A549 (cell line): ENCODE data around the gene PUM2. TPM values are rescaled to one million over a fixed set of nuclear protein-coding genes. Genes with fewer than 3 reads are reported as not detected.

Experiments
- ATOH8 ChIP-seq: fragments of 250-450 bp; sonication (Bioruptor Pico); IDR thresholded peaks from 2 replicates; pipeline ENCODE4 v1.5.0; 2020; ENCODE audit warnings: low read depth, mild to moderate bottlenecking, moderate library complexity
- BHLHE40 ChIP-seq: IDR thresholded peaks from 2 replicates; pipeline ENCODE4 v1.6.1; 2012; ENCODE audit warnings: low read depth, low read length, inconsistent platforms
- CHD2 ChIP-seq: fragments of 150-350 bp; IDR thresholded peaks from 2 replicates; pipeline ENCODE4 v1.6.1; 2014; ENCODE audit warnings: low read length; ENCODE audit not compliant: partially characterized antibody
- EP300 ChIP-seq, 2 experiments: fragments of >200 bp; sonication (Bioruptor Twin); formaldehyde crosslinking; IDR thresholded peaks; 2 replicates in 1 of 2; 3 replicates in 1 of 2; pipeline ENCODE4 v1.6.1; 2016 to 2017
- FOXS1 ChIP-seq: fragments of 250-450 bp; sonication (Bioruptor Pico); IDR thresholded peaks from 2 replicates; pipeline ENCODE4 v1.5.0; 2020; ENCODE audit warnings: mild to moderate bottlenecking, moderate library complexity
- GATA3 ChIP-seq: IDR thresholded peaks from 2 replicates; pipeline ENCODE4 v1.6.1; 2012; ENCODE audit warnings: borderline replicate concordance
- HDAC2 ChIP-seq: fragments of 200-600 bp; sonication (generic); IDR thresholded peaks from 2 replicates; pipeline ENCODE4 v1.6.1; 2016
- HES2 ChIP-seq: fragments of >200 bp; sonication (Bioruptor Twin); formaldehyde crosslinking; IDR thresholded peaks from 2 replicates; pipeline ENCODE4 v1.6.1; 2016
- HEYL ChIP-seq: fragments of 250-450 bp; sonication (Bioruptor Pico); IDR thresholded peaks from 2 replicates; pipeline ENCODE4 v1.8.0; 2021; ENCODE audit warnings: mild to moderate bottlenecking, moderate library complexity
- HOXA7 ChIP-seq: fragments of 250-450 bp; sonication (Bioruptor Pico); IDR thresholded peaks from 2 replicates; pipeline ENCODE4 v1.5.0; 2020; ENCODE audit warnings: mild to moderate bottlenecking, moderate library complexity
- HOXB5 ChIP-seq: fragments of 250-450 bp; sonication (Bioruptor Pico); IDR thresholded peaks from 2 replicates; pipeline ENCODE4 v1.5.0; 2020; ENCODE audit warnings: mild to moderate bottlenecking, moderate library complexity
- JUN ChIP-seq, 2 experiments: fragments of >200 bp; sonication (Bioruptor Twin); formaldehyde crosslinking; IDR thresholded peaks; 2 replicates in 1 of 2; 3 replicates in 1 of 2; pipeline ENCODE4 v1.6.1; 2016 to 2017
- JUNB ChIP-seq: fragments of >200 bp; sonication (Bioruptor Twin); formaldehyde crosslinking; IDR thresholded peaks from 2 replicates; pipeline ENCODE4 v1.6.1; 2016
- MAFK ChIP-seq: fragments of 450-650 bp; IDR thresholded peaks from 2 replicates; pipeline ENCODE4 v1.6.1; 2014; ENCODE audit not compliant: partially characterized antibody
- MYC ChIP-seq: IDR thresholded peaks from 2 replicates; pipeline ENCODE4 v1.6.1; 2012; ENCODE audit warnings: mild to moderate bottlenecking, inconsistent platforms, low read length, improper control_type of control experiment, borderline replicate concordance
- PBX3 ChIP-seq: IDR thresholded peaks from 2 replicates; pipeline ENCODE4 v1.6.1; 2012
- POLR2A ChIP-seq: IDR thresholded peaks from 2 replicates; pipeline ENCODE4 v1.6.1; 2012; ENCODE audit warnings: mild to moderate bottlenecking, low read length
- RAD21 ChIP-seq, 2 experiments: fragments of >200 bp in 1 of 2; sonication (Bioruptor Twin) in 1 of 2; formaldehyde crosslinking in 1 of 2; IDR thresholded peaks in 1 of 2; conservative IDR thresholded peaks in 1 of 2; 2 replicates in 1 of 2; 3 replicates in 1 of 2; pipeline ENCODE4 v1.6.1; 2012 to 2018; ENCODE audit warnings: inconsistent platforms in 1 of 2
- RARB ChIP-seq: fragments of 250-450 bp; sonication (Bioruptor Pico); IDR thresholded peaks from 2 replicates; pipeline ENCODE4 v1.8.0; 2021; ENCODE audit warnings: mild to moderate bottlenecking, moderate library complexity
- RCOR1 ChIP-seq: fragments of 150-350 bp; IDR thresholded peaks from 2 replicates; pipeline ENCODE4 v1.6.1; 2014; ENCODE audit warnings: antibody characterized with exemption, low read length, low read depth
- TP53 ChIP-seq: fragments of 250-450 bp; sonication (Bioruptor Pico); IDR thresholded peaks from 2 replicates; pipeline ENCODE4 v1.5.0; 2021; ENCODE audit warnings: mild to moderate bottlenecking, moderate library complexity
- ZC3H11A ChIP-seq: fragments of 450-650 bp; IDR thresholded peaks from 2 replicates; pipeline ENCODE4 v1.6.1; 2014; ENCODE audit warnings: antibody characterized with exemption, mild to moderate bottlenecking
- ZSCAN20 ChIP-seq: fragments of 250-450 bp; sonication (Bioruptor Pico); IDR thresholded peaks from 2 replicates; pipeline ENCODE4 v1.8.0; 2022; ENCODE audit warnings: mild to moderate bottlenecking, moderate library complexity
- polyA plus RNA-seq, 4 experiments: library from polyadenylated mRNA; depleted of rRNA in 3 of 4; stranded (reverse); fragments of >200 nt; fragmentation: RNase III in 1 of 4; extraction: RNeasy Plus Mini Kit Qiagen cat#74134 plus additional on column Dnase treatment in 1 of 4; gene quantifications; 2 replicates in 3 of 4; 3 replicates in 1 of 4; pipeline ENCODE4 v1.2.3, GENCODE V29; 2011 to 2017
- TF ChIP-seq, protein P1 (sequence below): fragments of 250-450 bp; sonication (Bioruptor Pico); IDR thresholded peaks from 2 replicates; pipeline ENCODE4 v1.5.0; 2021; ENCODE audit warnings: mild to moderate bottlenecking, moderate library complexity, borderline replicate concordance
- TF ChIP-seq, protein P2 (sequence below): fragments of 150-350 bp; IDR thresholded peaks from 2 replicates; pipeline ENCODE4 v1.6.1; 2014; ENCODE audit warnings: low read depth, mild to moderate bottlenecking, low read length
- TF ChIP-seq, protein P3 (sequence below): IDR thresholded peaks from 2 replicates; pipeline ENCODE4 v1.6.1; 2012; ENCODE audit warnings: low read depth, borderline replicate concordance

PUM2 gene
- polyA plus RNA-seq, 2 of the 4 experiments (the other 2 are of a cell fraction), result 44.6 to 94.2 TPM

GRCh38 chr2:20223407-20224163 is 127.1 kb downstream of the PUM2 start (continued):
- TF ChIP-seq ZSCAN20 (CRISPR knock-in tag) (no peak), RARB (CRISPR knock-in tag) (no peak), JUN (IDR thresholded peaks at IDR 0.05) (peak in 1 of 2 experiments; percentile 65; a peak in 2 of 5 replicates), MAFK (no peak), HDAC2 (0 out of 2 replicates have a peak, but pooled peaks have one; percentile 68), HEYL (CRISPR knock-in tag) (no peak), HOXA7 (CRISPR knock-in tag) (no peak), RAD21 (conservative IDR thresholded peaks at IDR 0.05 in 1 of 2, IDR thresholded peaks at IDR 0.05 in 1 of 2) (peak in 1 of 2 experiments; percentile 6; a peak in 2 of 5 replicates), CHD2 (no peak), HES2 (no peak), BHLHE40 (no peak), MYC (0 out of 2 replicates have a peak, but pooled peaks have one; percentile 67), GATA3 (peak; percentile 13; the same call in 1 of the 2 replicates), FOXS1 (CRISPR knock-in tag) (no peak), JUNB (no peak), TP53 (CRISPR knock-in tag) (no peak), PBX3 (no peak; the same call in none of the 2 replicates), HOXB5 (CRISPR knock-in tag) (no peak), RCOR1 (no peak), EP300 (IDR thresholded peaks at IDR 0.05) (no peak), ATOH8 (CRISPR knock-in tag) (no peak), POLR2A (peak; percentile 72), ZC3H11A (no peak)
- TF ChIP-seq, protein P1, sequence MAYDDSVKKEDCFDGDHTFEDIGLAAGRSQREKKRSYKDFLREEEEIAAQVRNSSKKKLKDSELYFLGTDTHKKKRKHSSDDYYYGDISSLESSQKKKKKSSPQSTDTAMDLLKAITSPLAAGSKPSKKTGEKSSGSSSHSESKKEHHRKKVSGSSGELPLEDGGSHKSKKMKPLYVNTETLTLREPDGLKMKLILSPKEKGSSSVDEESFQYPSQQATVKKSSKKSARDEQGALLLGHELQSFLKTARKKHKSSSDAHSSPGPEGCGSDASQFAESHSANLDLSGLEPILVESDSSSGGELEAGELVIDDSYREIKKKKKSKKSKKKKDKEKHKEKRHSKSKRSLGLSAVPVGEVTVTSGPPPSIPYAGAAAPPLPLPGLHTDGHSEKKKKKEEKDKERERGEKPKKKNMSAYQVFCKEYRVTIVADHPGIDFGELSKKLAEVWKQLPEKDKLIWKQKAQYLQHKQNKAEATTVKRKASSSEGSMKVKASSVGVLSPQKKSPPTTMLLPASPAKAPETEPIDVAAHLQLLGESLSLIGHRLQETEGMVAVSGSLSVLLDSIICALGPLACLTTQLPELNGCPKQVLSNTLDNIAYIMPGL (CRISPR knock-in tag), result no peak
- TF ChIP-seq, protein P2, sequence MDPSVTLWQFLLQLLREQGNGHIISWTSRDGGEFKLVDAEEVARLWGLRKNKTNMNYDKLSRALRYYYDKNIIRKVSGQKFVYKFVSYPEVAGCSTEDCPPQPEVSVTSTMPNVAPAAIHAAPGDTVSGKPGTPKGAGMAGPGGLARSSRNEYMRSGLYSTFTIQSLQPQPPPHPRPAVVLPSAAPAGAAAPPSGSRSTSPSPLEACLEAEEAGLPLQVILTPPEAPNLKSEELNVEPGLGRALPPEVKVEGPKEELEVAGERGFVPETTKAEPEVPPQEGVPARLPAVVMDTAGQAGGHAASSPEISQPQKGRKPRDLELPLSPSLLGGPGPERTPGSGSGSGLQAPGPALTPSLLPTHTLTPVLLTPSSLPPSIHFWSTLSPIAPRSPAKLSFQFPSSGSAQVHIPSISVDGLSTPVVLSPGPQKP, result no peak
- TF ChIP-seq, protein P3, sequence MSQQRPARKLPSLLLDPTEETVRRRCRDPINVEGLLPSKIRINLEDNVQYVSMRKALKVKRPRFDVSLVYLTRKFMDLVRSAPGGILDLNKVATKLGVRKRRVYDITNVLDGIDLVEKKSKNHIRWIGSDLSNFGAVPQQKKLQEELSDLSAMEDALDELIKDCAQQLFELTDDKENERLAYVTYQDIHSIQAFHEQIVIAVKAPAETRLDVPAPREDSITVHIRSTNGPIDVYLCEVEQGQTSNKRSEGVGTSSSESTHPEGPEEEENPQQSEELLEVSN, result peak; percentile 66
